HL-60 (cell line): ENCODE data around the gene GIPC1.

Experiments used
- DNase-seq, 2 experiments: peaks; one replicate each; pipeline ENCODE4 v3.0.0-alpha.2; 2010 to 2020; ENCODE audit warnings: low read depth in 1 of 2, low spot score in 1 of 2
- H3K27ac ChIP-seq: fragments of 250-450 bp; sonication (Bioruptor Pico); replicated peaks from 2 replicates; pipeline ENCODE4 v1.5.1; 2020; ENCODE audit warnings: mild to moderate bottlenecking, moderate library complexity
- H3K27me3 ChIP-seq: fragments of 250-450 bp; sonication (Bioruptor Pico); 2 replicates; pipeline ENCODE4 v1.5.1; 2021; ENCODE audit warnings: mild to moderate bottlenecking, moderate library complexity; ENCODE audit not compliant: insufficient read depth, poor library complexity, severe bottlenecking
- H3K4me3 ChIP-seq: replicated peaks from 2 replicates; pipeline ENCODE4 v1.5.1; 2011; ENCODE audit warnings: mild to moderate bottlenecking, control low read depth, low read length; ENCODE audit not compliant: insufficient read depth
- GABPA ChIP-seq: IDR thresholded peaks from 2 replicates; pipeline ENCODE4 v1.6.1; 2012; ENCODE audit warnings: low read depth
- POLR2AphosphoS5 ChIP-seq: IDR thresholded peaks from 2 replicates; pipeline ENCODE4 v1.6.1; 2012; ENCODE audit warnings: low read depth
- SPI1 ChIP-seq: IDR thresholded peaks from 2 replicates; pipeline ENCODE4 v1.6.1; 2012; ENCODE audit warnings: low read depth, mild to moderate bottlenecking, borderline replicate concordance
- TF ChIP-seq, protein P1 (sequence below): IDR thresholded peaks from 2 replicates; pipeline ENCODE4 v1.6.1; 2012; ENCODE audit warnings: low read depth; ENCODE audit not compliant: insufficient replicate concordance
- TF ChIP-seq, protein P2 (sequence below): IDR thresholded peaks from one replicate; pipeline ENCODE4 v1.5.1; 2011; ENCODE audit warnings: low read length, control low read depth, inconsistent platforms; ENCODE audit not compliant: insufficient read depth

GIPC1 gene

DNA sequence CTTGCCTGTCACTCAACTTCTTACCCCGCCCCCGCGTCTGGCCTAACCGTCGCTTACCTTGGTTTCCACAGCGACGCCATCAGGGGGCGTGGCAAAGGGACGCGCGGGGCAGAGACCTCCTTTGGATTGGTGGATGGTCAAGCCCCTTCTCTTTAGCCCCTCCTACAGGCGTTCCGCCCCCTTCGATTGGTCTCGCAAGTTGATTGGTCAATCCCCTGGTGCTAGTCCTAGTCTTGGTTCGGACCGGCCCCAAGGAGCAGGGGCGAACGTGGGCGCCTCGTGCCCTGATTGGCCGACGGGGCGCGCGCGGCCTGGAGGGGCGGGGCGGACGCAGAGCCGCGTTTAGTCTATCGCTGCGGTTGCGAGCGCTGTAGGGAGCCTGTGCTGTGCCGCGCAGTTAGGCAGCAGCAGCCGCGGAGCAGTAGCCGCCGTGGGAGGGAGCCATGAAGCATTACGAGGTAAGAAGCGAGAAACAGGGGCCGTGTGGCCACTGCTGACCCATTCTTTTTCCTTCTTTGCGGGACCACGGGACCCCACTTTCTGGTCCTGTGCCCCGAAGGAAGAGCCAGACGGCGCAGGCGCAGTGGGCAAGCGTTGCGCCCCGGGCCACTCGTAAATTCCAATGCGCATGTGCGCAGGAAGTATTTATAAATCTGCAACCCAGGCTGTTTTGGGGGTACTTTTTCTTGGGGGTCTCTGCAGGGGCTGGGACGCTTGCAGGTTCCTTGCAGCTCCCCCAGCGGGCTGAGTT lies 33.5 kb upstream of the GIPC1 start, which contains the start of gene TECR:
Gene TECR (plus strand): TSS at position 341 of the 751 bp plus-strand sequence. CDS start 103 bp downstream, at position 444.
- peak within 1 kb of the TSS; percentile 82 for H3K27ac ChIP-seq
- peak; percentile 100 for DNase-seq
- peak within 1 kb of the TSS; percentile 77 for H3K4me3 ChIP-seq
- TF ChIP-seq, protein P1, sequence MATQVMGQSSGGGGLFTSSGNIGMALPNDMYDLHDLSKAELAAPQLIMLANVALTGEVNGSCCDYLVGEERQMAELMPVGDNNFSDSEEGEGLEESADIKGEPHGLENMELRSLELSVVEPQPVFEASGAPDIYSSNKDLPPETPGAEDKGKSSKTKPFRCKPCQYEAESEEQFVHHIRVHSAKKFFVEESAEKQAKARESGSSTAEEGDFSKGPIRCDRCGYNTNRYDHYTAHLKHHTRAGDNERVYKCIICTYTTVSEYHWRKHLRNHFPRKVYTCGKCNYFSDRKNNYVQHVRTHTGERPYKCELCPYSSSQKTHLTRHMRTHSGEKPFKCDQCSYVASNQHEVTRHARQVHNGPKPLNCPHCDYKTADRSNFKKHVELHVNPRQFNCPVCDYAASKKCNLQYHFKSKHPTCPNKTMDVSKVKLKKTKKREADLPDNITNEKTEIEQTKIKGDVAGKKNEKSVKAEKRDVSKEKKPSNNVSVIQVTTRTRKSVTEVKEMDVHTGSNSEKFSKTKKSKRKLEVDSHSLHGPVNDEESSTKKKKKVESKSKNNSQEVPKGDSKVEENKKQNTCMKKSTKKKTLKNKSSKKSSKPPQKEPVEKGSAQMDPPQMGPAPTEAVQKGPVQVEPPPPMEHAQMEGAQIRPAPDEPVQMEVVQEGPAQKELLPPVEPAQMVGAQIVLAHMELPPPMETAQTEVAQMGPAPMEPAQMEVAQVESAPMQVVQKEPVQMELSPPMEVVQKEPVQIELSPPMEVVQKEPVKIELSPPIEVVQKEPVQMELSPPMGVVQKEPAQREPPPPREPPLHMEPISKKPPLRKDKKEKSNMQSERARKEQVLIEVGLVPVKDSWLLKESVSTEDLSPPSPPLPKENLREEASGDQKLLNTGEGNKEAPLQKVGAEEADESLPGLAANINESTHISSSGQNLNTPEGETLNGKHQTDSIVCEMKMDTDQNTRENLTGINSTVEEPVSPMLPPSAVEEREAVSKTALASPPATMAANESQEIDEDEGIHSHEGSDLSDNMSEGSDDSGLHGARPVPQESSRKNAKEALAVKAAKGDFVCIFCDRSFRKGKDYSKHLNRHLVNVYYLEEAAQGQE: peak; percentile 67
- TF ChIP-seq SPI1: no peak
- TF ChIP-seq GABPA: no peak
- peak; percentile 94 for TF ChIP-seq POLR2AphosphoS5
- TF ChIP-seq, protein P2, sequence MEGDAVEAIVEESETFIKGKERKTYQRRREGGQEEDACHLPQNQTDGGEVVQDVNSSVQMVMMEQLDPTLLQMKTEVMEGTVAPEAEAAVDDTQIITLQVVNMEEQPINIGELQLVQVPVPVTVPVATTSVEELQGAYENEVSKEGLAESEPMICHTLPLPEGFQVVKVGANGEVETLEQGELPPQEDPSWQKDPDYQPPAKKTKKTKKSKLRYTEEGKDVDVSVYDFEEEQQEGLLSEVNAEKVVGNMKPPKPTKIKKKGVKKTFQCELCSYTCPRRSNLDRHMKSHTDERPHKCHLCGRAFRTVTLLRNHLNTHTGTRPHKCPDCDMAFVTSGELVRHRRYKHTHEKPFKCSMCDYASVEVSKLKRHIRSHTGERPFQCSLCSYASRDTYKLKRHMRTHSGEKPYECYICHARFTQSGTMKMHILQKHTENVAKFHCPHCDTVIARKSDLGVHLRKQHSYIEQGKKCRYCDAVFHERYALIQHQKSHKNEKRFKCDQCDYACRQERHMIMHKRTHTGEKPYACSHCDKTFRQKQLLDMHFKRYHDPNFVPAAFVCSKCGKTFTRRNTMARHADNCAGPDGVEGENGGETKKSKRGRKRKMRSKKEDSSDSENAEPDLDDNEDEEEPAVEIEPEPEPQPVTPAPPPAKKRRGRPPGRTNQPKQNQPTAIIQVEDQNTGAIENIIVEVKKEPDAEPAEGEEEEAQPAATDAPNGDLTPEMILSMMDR: no peak
- H3K27me3 ChIP-seq: no peaks in the 10 kb centered on the region

DNA sequence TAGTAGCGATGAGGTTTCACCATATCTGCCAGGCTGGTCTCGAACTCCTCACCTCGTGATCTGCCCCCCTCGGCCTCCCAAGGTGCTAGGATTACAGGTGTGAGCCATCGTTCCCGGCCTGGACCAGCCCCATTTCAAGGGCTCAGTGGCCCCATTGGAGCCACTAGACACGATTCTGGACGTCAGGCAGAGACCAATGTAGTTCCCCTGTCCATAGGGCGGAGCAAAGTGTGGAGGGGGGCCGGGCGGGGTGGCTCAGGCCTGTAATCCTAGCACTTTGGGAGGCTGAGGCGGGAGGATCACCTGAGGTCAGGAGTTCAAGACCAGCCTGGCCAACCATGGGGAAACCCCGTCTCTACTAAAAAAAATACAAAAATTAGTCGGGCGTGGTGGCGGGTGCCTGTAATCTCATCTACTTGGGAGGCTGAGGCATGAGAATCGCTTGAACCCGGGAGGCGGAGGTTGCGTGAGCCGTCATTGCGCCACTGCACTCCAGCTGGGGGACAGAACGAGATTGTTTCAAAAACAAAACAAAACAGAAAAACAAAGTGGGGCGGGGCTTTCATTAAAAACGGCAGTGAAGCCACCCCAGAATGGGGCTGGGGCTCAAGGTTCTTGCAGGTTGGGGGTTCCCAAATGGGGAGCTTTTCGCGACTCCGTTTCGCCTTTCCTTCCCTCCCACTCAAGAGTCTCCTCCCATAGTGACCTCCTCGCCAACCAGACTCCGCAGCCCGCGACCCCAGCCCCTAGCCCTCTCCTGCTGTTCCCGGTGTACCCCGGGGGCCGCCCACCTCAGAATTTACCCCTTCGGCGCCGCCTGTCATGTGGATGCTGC lies 32.7 kb upstream of the GIPC1 start:
- DNase-seq: peak in 1 of 2 experiments; percentile 62
- H3K4me3 ChIP-seq: peak overlapping the region; percentile 63
- H3K27me3 ChIP-seq: no peaks in the 10 kb centered on the region
- TF ChIP-seq SPI1 (no peak), POLR2AphosphoS5 (no peak), GABPA (no peak)
- TF ChIP-seq, protein P2: no peak
- TF ChIP-seq, protein P1: no peak
- peak overlapping the region; percentile 78 for H3K27ac ChIP-seq

DNA sequence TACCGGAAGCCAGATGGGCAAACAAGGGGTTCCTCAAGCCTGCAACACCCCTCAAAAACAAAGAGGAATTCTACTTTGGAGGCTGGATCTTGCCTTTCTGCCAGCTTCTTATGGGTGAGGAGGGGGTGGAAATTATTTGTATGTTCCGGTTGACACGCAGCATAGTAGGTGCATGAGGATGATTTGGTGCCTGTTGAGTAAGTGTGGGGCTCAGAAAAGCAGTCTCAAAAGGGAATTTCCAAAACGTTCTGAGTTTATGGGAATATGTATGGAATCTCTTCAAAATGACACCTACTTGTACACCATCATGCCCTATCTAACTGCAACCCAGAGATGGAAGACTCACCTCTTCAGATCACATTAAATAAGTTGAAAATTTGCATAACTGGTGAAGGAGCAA lies 30.5 kb upstream of the GIPC1 start:
- DNase-seq: no peak
- no peak for TF ChIP-seq POLR2AphosphoS5
- TF ChIP-seq, protein P1: no peak
- TF ChIP-seq GABPA: no peak
- TF ChIP-seq, protein P2: no peak
- TF ChIP-seq SPI1: no peak
- Histone ChIP-seq H3K4me3 (no peak overlapping the region), H3K27ac (no peak overlapping the region), H3K27me3 (no peaks in the 10 kb centered on the region)
